ENCODE measurements around the gene MALT1.
A peak's percentile ranks its signal among the peaks of the same experiment; 100 is the strongest.
"Not testable (repeated sequence)": the region's sequence is repeated elsewhere in the genome, so short reads cannot be mapped to it uniquely, and the experiment has no call there.

MALT1 gene

GRCh38 chr18:58768293-58768974 is 97.2 kb downstream of the MALT1 start:
- peak; percentile 24 to 32 for DNase-seq (ENCODE audit: low read depth in 2 of 2, low spot score in 1 of 2)

- DNase-seq (ENCODE audit: low read depth in 2 of 2, low spot score in 1 of 2), result no peak
Observed at GRCh38 chr18:58769321-58769720, 98.1 kb downstream of the MALT1 start.

DNA sequence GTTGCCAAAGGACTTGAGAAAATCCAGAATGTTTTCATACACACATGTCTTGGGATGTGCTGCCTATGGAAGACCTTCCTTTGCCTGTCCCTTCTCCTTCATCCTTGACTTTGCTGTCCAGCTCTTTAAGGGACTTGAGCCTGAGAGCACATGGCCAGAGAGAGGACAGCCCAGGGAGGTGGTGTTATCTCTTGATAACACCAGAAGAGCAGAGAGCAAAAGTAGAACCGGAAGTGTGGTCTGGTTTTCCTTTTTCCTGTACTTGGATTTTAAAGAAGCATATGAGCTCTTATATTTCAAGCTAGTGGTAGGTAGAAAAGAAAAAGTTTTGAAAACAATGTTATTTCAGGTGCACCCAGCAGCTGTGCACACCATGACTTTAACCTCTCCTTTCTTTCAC is 99.3 kb downstream of the MALT1 start:
- no peak for DNase-seq (ENCODE audit: low read depth in 2 of 2, low spot score in 1 of 2)

- no peak for DNase-seq (ENCODE audit: low read depth in 2 of 2, low spot score in 1 of 2)
Observed at GRCh38 chr18:58772161-58772560, 100.9 kb downstream of the MALT1 start.

DNA sequence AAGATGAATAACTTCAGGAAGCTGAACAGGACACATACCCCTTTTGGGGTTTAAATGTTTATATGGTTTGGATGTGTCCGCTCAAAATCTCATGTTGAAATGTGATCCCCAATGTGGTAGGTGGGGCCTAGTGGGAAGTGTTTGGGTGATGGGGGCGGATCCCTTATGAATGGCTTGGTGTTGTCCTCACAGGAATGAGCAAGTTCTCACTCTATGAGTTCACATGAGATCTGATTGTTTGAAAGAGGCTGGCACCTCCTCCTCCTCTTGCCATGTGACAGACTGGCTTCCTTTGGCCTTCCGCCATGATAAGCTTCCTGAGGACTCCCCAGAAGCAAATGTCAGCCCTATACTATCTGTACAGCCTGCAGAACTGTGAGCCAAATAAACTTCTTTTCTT is 104.8 kb downstream of the MALT1 start:
- DNase-seq (ENCODE audit: low read depth in 2 of 2, low spot score in 1 of 2), result no peak

DNA sequence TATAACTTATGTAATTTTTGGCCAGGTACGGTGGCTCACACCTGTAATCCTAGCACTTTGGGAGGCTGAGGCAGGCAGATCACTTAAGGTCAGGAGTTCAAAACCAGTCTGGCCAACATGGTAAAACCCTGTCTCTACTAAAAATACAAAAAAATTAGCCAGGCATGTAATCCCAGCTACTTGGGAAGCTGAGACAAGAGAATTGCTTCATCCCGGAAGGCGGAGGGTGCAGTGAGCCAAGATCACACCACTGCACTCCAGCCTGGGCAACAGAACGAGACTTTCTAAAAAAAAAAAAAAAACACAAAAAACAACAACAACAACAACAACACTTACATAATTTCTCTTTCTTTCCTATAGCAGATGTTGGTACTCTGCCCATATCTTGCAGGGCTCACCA is 105.3 kb downstream of the MALT1 start:
- not testable (repeated sequence) for DNase-seq (ENCODE audit: low read depth in 2 of 2, low spot score in 1 of 2)

- DNase-seq (ENCODE audit: low read depth in 2 of 2, low spot score in 1 of 2), result no peak
Observed at GRCh38 chr18:58777471-58777870, 106.2 kb downstream of the MALT1 start.

GRCh38 chr18:58779529-58779928 is 108.3 kb downstream of the MALT1 start:
- DNase-seq (ENCODE audit: low read depth in 2 of 2, low spot score in 1 of 2), result no peak

DNA sequence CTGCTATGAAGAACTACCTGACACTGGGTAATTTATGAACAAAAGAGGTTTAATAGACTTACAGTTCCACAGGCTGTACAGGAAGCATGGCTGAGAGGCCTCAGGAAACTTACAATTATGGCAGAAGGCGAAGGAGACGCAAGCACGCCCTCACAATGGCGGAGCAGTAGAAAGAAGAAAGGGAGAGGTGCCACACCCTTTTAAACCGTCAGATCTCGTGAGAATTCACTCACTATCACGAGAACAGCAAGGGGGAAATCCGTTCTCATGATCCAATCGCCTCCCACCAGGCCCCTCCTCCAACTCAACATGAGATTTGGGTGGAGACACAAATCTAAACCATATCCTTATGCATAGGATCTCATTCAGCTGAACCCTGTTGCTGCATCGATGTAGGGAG is 108.8 kb downstream of the MALT1 start:
- DNase-seq (ENCODE audit: low read depth in 2 of 2, low spot score in 1 of 2), result no peak

- peak; percentile 10 to 36 for DNase-seq (ENCODE audit: low read depth in 2 of 2, low spot score in 1 of 2)
Observed at GRCh38 chr18:58781627-58782194, 110.4 kb downstream of the MALT1 start.

DNA sequence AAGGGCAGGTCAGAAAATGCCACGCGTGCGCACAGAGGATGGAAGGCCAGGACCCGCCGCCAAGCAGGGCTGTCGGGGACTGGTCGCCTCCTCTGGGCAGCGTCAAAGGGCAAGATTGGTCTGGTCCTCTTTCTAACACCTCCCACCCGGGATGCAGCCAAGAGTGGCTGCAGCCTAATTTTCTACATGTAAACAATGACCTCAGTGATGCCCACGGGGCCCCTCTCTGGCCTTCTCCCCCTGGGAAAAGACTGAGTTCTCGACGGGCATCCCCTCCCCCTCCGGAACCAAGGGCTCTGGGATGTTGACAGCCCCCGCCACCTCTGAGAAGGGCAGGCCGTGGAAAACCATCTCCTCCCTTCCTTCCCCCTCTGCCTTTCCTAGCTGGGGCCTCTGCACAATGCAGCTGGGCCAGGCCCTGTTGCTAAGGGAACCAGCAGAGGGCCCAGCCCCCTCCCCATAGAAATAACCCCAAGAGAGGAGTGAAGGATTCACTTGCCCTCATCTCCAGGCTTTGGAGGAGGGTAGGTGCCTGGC is 113.4 kb downstream of the MALT1 start:
- no peak for DNase-seq (ENCODE audit: low read depth in 2 of 2, low spot score in 1 of 2)

DNA sequence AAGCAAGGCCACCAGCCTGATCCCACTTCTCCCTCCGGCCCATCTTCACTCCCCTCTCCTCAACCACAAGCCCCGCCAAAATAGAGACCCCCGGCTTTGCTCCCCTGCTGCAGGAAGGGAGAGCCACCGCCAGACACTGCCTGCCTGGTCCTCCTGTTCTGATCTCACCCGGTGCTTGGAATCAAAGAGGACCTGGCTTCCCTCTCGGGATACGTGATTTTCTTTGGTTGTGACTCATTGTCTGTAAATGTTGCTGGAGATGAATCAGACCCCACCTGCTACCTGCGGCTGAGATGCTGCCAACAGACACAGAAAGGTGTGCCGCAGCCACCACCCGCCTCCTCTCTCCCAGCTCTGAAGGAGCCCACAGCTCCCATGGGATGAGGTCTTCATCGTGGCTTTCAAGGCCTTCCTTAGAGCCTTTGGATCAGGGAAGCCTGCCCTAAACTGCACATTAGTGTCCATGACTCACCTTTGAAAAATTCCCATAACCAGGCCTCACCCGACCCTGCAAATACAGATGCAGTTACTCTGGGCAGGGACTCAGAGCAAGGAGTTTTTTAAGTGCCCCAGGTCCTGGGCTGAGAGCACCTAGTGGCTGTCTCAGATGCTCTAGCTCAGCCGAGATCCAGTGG is 114.0 kb downstream of the MALT1 start:
- DNase-seq (ENCODE audit: low read depth in 2 of 2, low spot score in 1 of 2), result no peak

- no peak for DNase-seq (ENCODE audit: low read depth in 2 of 2, low spot score in 1 of 2)
Observed at GRCh38 chr18:58785870-58786269, 114.6 kb downstream of the MALT1 start.

DNA sequence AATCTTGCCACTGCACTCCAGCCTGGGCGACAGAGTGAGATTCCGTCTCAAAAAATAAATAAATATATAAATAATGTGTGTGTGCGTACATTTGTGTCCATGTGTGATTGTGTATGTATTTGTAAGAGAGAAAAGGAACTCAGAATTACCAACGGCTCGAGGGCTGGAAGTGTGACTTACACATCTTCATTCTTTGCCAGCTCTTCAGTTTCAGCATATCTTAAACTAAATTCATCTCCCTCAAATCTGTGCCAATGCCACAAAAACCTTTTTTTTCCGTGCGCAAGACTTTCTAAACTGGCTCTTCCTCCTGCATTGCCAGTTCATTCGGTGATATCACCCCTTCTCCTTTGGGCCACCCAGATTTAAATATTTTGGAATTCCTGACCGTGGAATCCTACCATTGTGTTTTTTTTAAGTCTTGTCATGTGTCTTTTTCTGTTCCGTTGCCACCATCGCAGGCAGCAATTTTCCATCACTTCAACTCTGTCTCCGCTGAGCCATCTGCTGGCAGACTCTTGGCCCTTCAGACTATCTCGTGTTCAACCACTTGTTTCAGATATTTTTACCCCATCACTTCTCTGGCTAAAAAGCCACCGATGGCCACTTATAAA is 116.4 kb downstream of the MALT1 start:
- DNase-seq (ENCODE audit: low read depth in 2 of 2, low spot score in 1 of 2), result no peak

DNA sequence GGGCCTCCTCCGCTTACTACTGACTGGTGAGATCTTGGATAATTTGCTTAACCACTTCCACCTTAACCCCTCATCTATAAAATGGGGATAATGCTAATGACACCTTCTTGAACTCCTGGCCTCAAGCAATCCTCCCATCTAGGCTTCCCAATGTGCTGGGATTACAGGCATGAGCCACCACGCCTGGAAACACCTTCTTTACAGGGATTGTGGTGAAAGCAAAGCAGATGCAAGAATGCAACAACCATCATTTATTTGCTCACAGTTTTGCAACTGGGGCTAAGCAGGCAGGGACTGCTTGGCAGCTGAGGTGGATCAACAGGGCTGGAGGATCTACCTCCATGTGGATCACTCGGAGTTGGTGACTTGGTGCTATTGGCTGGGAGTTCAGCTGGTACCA is 117.2 kb downstream of the MALT1 start:
- no peak for DNase-seq (ENCODE audit: low read depth in 2 of 2, low spot score in 1 of 2)

GRCh38 chr18:58788971-58789875 is 118.0 kb downstream of the MALT1 start:
- DNase-seq (ENCODE audit: low read depth in 2 of 2, low spot score in 1 of 2), result no peak

GRCh38 chr18:58789876-58790240 is 118.6 kb downstream of the MALT1 start:
- DNase-seq (ENCODE audit: low read depth in 2 of 2, low spot score in 1 of 2), result no peak

- no peak for DNase-seq (ENCODE audit: low read depth in 2 of 2, low spot score in 1 of 2)
Observed at GRCh38 chr18:58792086-58792485, 120.8 kb downstream of the MALT1 start.

DNA sequence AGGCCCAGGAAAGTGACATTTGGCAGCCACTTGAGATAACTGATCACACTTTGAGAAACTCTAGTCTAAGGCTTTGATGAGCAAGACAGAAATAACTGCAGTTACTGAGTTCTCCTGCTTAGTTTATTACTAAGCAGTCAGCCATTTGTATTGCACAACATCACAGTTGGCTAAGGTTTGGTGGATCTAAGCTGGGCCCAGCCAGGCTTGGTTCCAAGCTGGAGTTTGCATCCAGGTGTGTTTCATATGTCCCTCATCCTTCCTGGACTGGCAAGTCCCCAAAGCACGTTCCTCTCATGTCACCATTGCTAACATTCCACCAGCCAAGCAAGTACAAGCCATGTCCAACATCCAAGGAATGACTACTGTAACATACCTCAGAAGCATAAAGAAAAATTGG is 122.1 kb downstream of the MALT1 start:
- no peak for DNase-seq (ENCODE audit: low read depth in 2 of 2, low spot score in 1 of 2)

- no peak for DNase-seq (ENCODE audit: low read depth in 2 of 2, low spot score in 1 of 2)
Observed at GRCh38 chr18:58796220-58796619, 125.0 kb downstream of the MALT1 start.

DNA sequence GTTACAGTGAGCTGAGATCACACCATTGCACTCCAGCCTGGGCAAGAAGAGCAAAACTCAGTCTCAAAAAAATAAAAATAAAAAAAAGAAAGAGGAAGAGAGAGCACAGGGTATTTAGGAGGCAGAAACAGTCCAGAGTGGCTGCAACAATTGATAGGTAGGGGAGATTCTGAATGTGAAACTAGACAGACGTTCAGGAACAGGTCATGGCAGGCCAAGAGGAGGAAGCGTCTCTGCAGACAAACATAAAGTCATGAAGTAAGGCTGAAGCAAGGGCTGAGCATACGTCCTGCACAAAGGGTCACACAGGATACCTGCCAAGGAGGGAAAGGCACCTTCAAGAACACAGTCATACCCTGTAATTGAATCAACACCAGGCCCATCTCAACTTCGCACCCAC is 129.3 kb downstream of the MALT1 start:
- DNase-seq (ENCODE audit: low read depth in 2 of 2, low spot score in 1 of 2), result no peak
